ENCODE results near the gene RFC1. TPM values are rescaled to one million over a fixed set of nuclear protein-coding genes. Genes with fewer than 3 reads are reported as not detected.

RFC1 gene
- polyA plus RNA-seq, 1 of the 3 experiments (the other 2 are of a cell fraction): 14.9 TPM

GRCh38 chr4:39349326-39349725, 16.8 kb downstream of the RFC1 start:
- H3K9ac ChIP-seq: no peak overlapping the region
- WGBS (ENCODE audit: low lambda C conversion rate): 96% methylated on average over 2 of the region's 2 CpGs
- TF ChIP-seq PBX3 (IDR thresholded peaks at IDR 0.05) (no peak), FOXM1 (IDR thresholded peaks at IDR 0.05; ENCODE audit: low read depth) (no peak), TEAD4 (IDR thresholded peaks at IDR 0.05; ENCODE audit: borderline replicate concordance, insufficient read depth) (no peak), ELF1 (IDR thresholded peaks at IDR 0.05) (no peak), SIN3A (IDR thresholded peaks at IDR 0.05; ENCODE audit: borderline replicate concordance, low read depth, low read length) (no peak), RCOR1 (IDR thresholded peaks at IDR 0.05; ENCODE audit: low read length) (no peak), TAF1 (IDR thresholded peaks at IDR 0.05; ENCODE audit: borderline replicate concordance, low read depth, low read length) (no peak), SMC3 (IDR thresholded peaks at IDR 0.05; ENCODE audit: low read depth, low read length) (no peak), MEF2A (IDR thresholded peaks at IDR 0.05; ENCODE audit: borderline replicate concordance, low read depth) (no peak), JUND (IDR thresholded peaks at IDR 0.05) (no peak), GABPA (IDR thresholded peaks at IDR 0.05; ENCODE audit: low read depth) (no peak), NRF1 (IDR thresholded peaks at IDR 0.05; ENCODE audit: low read depth, low read length) (no peak), RAD21 (IDR thresholded peaks at IDR 0.05; ENCODE audit: low read length) (no peak), MXI1 (IDR thresholded peaks at IDR 0.05; ENCODE audit: low read depth, low read length) (no peak), CHD2 (IDR thresholded peaks at IDR 0.05; ENCODE audit: low read length, partially characterized antibody) (no peak)
- TF ChIP-seq, protein P1, sequence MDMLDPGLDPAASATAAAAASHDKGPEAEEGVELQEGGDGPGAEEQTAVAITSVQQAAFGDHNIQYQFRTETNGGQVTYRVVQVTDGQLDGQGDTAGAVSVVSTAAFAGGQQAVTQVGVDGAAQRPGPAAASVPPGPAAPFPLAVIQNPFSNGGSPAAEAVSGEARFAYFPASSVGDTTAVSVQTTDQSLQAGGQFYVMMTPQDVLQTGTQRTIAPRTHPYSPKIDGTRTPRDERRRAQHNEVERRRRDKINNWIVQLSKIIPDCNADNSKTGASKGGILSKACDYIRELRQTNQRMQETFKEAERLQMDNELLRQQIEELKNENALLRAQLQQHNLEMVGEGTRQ (IDR thresholded peaks at IDR 0.05; ENCODE audit: borderline replicate concordance, low read depth, low read length): no peak
- TF ChIP-seq, protein P2, sequence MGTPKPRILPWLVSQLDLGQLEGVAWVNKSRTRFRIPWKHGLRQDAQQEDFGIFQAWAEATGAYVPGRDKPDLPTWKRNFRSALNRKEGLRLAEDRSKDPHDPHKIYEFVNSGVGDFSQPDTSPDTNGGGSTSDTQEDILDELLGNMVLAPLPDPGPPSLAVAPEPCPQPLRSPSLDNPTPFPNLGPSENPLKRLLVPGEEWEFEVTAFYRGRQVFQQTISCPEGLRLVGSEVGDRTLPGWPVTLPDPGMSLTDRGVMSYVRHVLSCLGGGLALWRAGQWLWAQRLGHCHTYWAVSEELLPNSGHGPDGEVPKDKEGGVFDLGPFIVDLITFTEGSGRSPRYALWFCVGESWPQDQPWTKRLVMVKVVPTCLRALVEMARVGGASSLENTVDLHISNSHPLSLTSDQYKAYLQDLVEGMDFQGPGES (IDR thresholded peaks at IDR 0.05; ENCODE audit: low read depth, low read length): no peak
- TF ChIP-seq, protein P3, sequence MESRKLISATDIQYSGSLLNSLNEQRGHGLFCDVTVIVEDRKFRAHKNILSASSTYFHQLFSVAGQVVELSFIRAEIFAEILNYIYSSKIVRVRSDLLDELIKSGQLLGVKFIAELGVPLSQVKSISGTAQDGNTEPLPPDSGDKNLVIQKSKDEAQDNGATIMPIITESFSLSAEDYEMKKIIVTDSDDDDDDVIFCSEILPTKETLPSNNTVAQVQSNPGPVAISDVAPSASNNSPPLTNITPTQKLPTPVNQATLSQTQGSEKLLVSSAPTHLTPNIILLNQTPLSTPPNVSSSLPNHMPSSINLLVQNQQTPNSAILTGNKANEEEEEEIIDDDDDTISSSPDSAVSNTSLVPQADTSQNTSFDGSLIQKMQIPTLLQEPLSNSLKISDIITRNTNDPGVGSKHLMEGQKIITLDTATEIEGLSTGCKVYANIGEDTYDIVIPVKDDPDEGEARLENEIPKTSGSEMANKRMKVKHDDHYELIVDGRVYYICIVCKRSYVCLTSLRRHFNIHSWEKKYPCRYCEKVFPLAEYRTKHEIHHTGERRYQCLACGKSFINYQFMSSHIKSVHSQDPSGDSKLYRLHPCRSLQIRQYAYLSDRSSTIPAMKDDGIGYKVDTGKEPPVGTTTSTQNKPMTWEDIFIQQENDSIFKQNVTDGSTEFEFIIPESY (IDR thresholded peaks at IDR 0.05; ENCODE audit: borderline replicate concordance, low read depth): no peak
- TF ChIP-seq, protein P4, sequence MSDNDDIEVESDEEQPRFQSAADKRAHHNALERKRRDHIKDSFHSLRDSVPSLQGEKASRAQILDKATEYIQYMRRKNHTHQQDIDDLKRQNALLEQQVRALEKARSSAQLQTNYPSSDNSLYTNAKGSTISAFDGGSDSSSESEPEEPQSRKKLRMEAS (IDR thresholded peaks at IDR 0.05; ENCODE audit: low read depth): no peak
- H3K9me2 ChIP-seq: no peaks in the 10 kb centered on the region
- peaks cover 17% of the 10 kb centered on the region for H3F3A ChIP-seq (replicated peaks; ENCODE audit: insufficient read depth)
- DNase-seq: no peak
- H3K4me2 ChIP-seq: no peak overlapping the region
- no peak overlapping the region for H2AFZ ChIP-seq (ENCODE audit: low read depth)
- H3K79me2 ChIP-seq (ENCODE audit: insufficient read depth): peaks cover 94% of the 10 kb centered on the region
- CTCF ChIA-PET: no interaction called here
- no peaks in the 10 kb centered on the region for H4K20me1 ChIP-seq (ENCODE audit: insufficient read depth)
- H3K36me3 ChIP-seq (replicated peaks in 1 of 2; ENCODE audit: control insufficient read depth in 1 of 2, insufficient read depth in 2 of 2, low read length in 1 of 2): peaks cover 13 to 49% of the 10 kb centered on the region in 2 experiments
- no peak overlapping the region for H3K4me3 ChIP-seq (ENCODE audit: low read depth in 2 of 2, low read length in 1 of 2)
- no peaks in the 10 kb centered on the region for H3K27me3 ChIP-seq (ENCODE audit: insufficient read depth)
- peak overlapping the region in 1 of 2 experiments; percentile 52; a peak in 1 of 4 replicates for H3K27ac ChIP-seq (ENCODE audit: low read depth in 2 of 2, low read length in 1 of 2)
- peaks cover 0 to 16% of the 10 kb centered on the region in 2 experiments; a peak in 3 of 4 replicates for H3K4me1 ChIP-seq (ENCODE audit: control insufficient read depth in 1 of 2, insufficient read depth in 2 of 2, low read depth in 1 of 2, low read length in 1 of 2)
- POLR2A ChIA-PET: no interaction called here
- H3K9me3 ChIP-seq: 0 out of 2 replicates have a peak, but pooled peaks cover 4% of the 10 kb centered on the region
